K562 (cell line): ENCODE results near the gene INHBC. TPM values are rescaled to one million over a fixed set of nuclear protein-coding genes. Genes with fewer than 3 reads are reported as not detected.
A peak's percentile ranks its signal among the peaks of the same experiment; 100 is the strongest.

Source experiments
- BRF1 ChIP-seq: IDR thresholded peaks from 3 replicates; pipeline ENCODE4 v1.6.1; 2011; ENCODE audit warnings: borderline replicate concordance, mild to moderate bottlenecking; ENCODE audit not compliant: insufficient read length; ENCODE audit errors: extremely low read depth
- CAMTA2 ChIP-seq: fragments of 250-450 bp; sonication (Bioruptor Pico); conservative IDR thresholded peaks from 2 replicates; pipeline ENCODE4 v1.5.1; 2022
- CC2D1A ChIP-seq: fragments of 450-650 bp; IDR thresholded peaks from 2 replicates; pipeline ENCODE4 v1.6.1; 2017; ENCODE audit warnings: mild to moderate bottlenecking
- EP300 ChIP-seq: IDR thresholded peaks from 2 replicates; pipeline ENCODE4 v1.6.1; 2012; ENCODE audit warnings: low read length, improper control_type of control experiment
- EP400 ChIP-seq: fragments of 450-650 bp; IDR thresholded peaks from 2 replicates; pipeline ENCODE4 v1.6.1; 2017; ENCODE audit warnings: antibody characterized with exemption, mild to moderate bottlenecking, moderate library complexity
- IRF2 ChIP-seq: sonication (generic); formaldehyde crosslinking; IDR thresholded peaks from 2 replicates; pipeline ENCODE4 v1.8.1; 2022; ENCODE audit warnings: mild to moderate bottlenecking, missing genetic modification reagents
- MAZ ChIP-seq, 2 experiments: fragments of 450-650 bp in 1 of 2; sonication (generic) in 1 of 2; formaldehyde crosslinking; IDR thresholded peaks in 1 of 2; conservative IDR thresholded peaks in 1 of 2; 2 replicates each; pipeline versions ENCODE4 v1.4.0 to v1.5.0; 2020; ENCODE audit warnings: mild to moderate bottlenecking in 1 of 2, missing genetic modification reagents in 1 of 2
- NCOA1 ChIP-seq: fragments of 450-650 bp; IDR thresholded peaks from 2 replicates; pipeline ENCODE4 v1.6.1; 2016; ENCODE audit warnings: low read depth
- NCOR1 ChIP-seq: fragments of 450-650 bp; IDR thresholded peaks from 2 replicates; pipeline ENCODE4 v1.6.1; 2016; ENCODE audit warnings: mild to moderate bottlenecking, moderate library complexity
- SRF ChIP-seq, 2 experiments: fragments of 250-450, 450-650 bp in 1 of 2; sonication (Bioruptor Pico) in 1 of 2; sonication (generic) in 1 of 2; formaldehyde crosslinking; IDR thresholded peaks; 2 replicates each; pipeline versions ENCODE4 v1.5.0 to v1.5.1; 2020 to 2022; ENCODE audit warnings: mild to moderate bottlenecking in 1 of 2, missing genetic modification reagents in 1 of 2
- TBP ChIP-seq: optimal IDR thresholded peaks from 2 replicates; pipeline ENCODE3; 2011; ENCODE audit warnings: low read depth, low read length, improper control_type of control experiment
- TFAM ChIP-seq: fragments of 250-450 bp; sonication (Bioruptor Pico); conservative IDR thresholded peaks from 2 replicates; pipeline ENCODE4 v1.5.0; 2021; ENCODE audit warnings: mild to moderate bottlenecking, moderate library complexity
- ZNF146 ChIP-seq: IDR thresholded peaks from one replicate; pipeline ENCODE4 v1.6.1; 2018; ENCODE audit warnings: missing compliant biosample characterization; ENCODE audit not compliant: unreplicated experiment
- ZNF316 ChIP-seq: fragments of 450-650 bp; IDR thresholded peaks from 2 replicates; pipeline ENCODE4 v1.6.1; 2016
- polyA plus RNA-seq, 8 experiments: library from polyadenylated mRNA; depleted of rRNA in 4 of 8; stranded (reverse) in 5 of 8; unstranded in 3 of 8; fragments of >200 nt; fragmentation: Nextera tagmentation in 2 of 8; fragmentation: Illumina TruSeq in 1 of 8; extraction: Ambion mirVana in 2 of 8; extraction: Trizol in 1 of 8; gene quantifications; 2 replicates each; pipeline versions ENCODE4 v1.2.1 to v1.2.3, GENCODE V29; 2011 to 2014; ENCODE audit warnings: inconsistent platforms in 1 of 8, missing spikeins in 1 of 8
- total RNA-seq, 7 experiments: library from RNA; depleted of rRNA in 6 of 7; stranded (reverse); fragments of >200 nt in 6 of 7; fragmentation: Illumina TruSeq in 2 of 7; extraction: Trizol in 2 of 7; gene quantifications; 2 replicates each; pipeline versions ENCODE4 v1.2.1 to v1.2.3, GENCODE V29; 2011 to 2021; ENCODE audit warnings: low replicate concordance in 1 of 7
- TF ChIP-seq, protein P1 (sequence below): fragments of 250-450 bp; sonication (Bioruptor Pico); IDR thresholded peaks from 2 replicates; pipeline ENCODE4 v1.8.0; 2021; ENCODE audit warnings: borderline replicate concordance, mild to moderate bottlenecking, moderate library complexity; ENCODE audit not compliant: poor library complexity, severe bottlenecking
- TF ChIP-seq, protein P2 (sequence below): fragments of 450-650 bp; formaldehyde crosslinking; IDR thresholded peaks from 2 replicates; pipeline ENCODE4 v1.4.0; 2020; ENCODE audit warnings: mild to moderate bottlenecking, mixed read lengths
- TF ChIP-seq, protein P3 (sequence below): fragments of 200-800 bp; sonication (Bioruptor generic); IDR thresholded peaks from 2 replicates; pipeline ENCODE4 v1.6.1; 2017; ENCODE audit warnings: missing genetic modification characterization, missing compliant biosample characterization
- TF ChIP-seq, protein P4 (sequence below): fragments of 450-650 bp; IDR thresholded peaks from 2 replicates; pipeline ENCODE4 v1.6.1; 2014; ENCODE audit warnings: low read depth, mild to moderate bottlenecking, moderate library complexity, borderline replicate concordance
- TF ChIP-seq, protein P5 (sequence below): fragments of 450-650 bp; formaldehyde crosslinking; IDR thresholded peaks from 2 replicates; pipeline ENCODE4 v1.4.0; 2022; ENCODE audit warnings: mild to moderate bottlenecking, moderate library complexity
- TF ChIP-seq, protein P6 (sequence below): fragments of 450-650 bp; IDR thresholded peaks from one replicate; pipeline ENCODE4 v1.6.1; 2018; ENCODE audit warnings: mild to moderate bottlenecking, moderate library complexity; ENCODE audit not compliant: partially characterized antibody

The INHBC gene
- total and polyA plus RNA-seq, 9 of the 15 experiments (the other 6 are each of a cell fraction or from before 2014, with no cell fraction given): 0.07 to 0.24 (median 0.15) TPM; not detected in 4

DNA sequence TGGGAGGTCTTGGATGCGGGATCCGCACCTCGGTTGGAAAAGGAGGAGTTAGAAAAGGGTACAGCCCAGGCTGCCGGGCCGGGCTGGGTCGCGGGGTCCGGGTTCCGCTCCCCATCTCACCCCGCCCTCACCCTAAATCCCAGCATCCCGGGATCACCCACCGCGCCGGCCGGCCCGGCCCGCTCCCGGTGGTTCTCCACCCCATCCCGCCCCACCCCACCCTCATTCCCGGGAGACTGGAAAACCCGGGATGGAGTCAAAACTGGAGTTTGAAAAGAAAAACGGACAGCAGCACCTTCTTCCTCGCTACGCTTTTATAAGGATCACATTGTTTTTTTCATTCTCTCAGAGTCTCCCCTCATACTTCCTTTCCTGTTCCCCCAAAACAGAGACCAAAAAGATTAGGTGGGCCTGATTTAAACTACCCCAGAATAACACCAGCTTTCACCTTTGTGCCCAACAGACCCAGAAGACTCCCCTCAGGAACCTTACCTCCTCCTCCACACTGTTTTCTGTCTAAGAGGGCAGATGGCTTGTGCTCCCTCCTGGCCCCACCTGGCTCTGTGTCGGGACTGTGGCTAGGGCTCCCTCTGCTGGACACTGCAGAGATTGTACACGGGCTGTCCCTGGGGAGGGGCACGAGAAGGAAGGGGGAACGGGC is 27.8 kb downstream of the INHBC start (continued):
- no peak for TF ChIP-seq CAMTA2 (CRISPR knock-in tag)
- TF ChIP-seq, protein P1, sequence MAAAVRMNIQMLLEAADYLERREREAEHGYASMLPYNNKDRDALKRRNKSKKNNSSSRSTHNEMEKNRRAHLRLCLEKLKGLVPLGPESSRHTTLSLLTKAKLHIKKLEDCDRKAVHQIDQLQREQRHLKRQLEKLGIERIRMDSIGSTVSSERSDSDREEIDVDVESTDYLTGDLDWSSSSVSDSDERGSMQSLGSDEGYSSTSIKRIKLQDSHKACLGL (CRISPR knock-in tag): no peak
- TF ChIP-seq TFAM: no peak
- TF ChIP-seq, protein P2, sequence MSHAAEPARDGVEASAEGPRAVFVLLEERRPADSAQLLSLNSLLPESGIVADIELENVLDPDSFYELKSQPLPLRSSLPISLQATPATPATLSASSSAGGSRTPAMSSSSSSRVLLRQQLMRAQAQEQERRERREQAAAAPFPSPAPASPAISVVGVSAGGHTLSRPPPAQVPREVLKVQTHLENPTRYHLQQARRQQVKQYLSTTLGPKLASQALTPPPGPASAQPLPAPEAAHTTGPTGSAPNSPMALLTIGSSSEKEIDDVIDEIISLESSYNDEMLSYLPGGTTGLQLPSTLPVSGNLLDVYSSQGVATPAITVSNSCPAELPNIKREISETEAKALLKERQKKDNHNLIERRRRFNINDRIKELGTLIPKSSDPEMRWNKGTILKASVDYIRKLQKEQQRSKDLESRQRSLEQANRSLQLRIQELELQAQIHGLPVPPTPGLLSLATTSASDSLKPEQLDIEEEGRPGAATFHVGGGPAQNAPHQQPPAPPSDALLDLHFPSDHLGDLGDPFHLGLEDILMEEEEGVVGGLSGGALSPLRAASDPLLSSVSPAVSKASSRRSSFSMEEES (CRISPR knock-in tag): no peak
- TF ChIP-seq NCOA1: no peak
- peak; percentile 49 for TF ChIP-seq TBP
- TF ChIP-seq IRF2: no peak
- no peak for TF ChIP-seq SRF (CRISPR knock-in tag; IDR thresholded peaks at IDR 0.05)
- peak; percentile 29; the same call in 1 of the 2 replicates for TF ChIP-seq CC2D1A
- TF ChIP-seq ZNF146: no peak
- TF ChIP-seq MAZ (CRISPR knock-in tag; conservative IDR thresholded peaks at IDR 0.05 in 1 of 2, IDR thresholded peaks at IDR 0.05 in 1 of 2): peak; percentile 77 to 99
- peak; percentile 72 for TF ChIP-seq ZNF316
- TF ChIP-seq, protein P3, sequence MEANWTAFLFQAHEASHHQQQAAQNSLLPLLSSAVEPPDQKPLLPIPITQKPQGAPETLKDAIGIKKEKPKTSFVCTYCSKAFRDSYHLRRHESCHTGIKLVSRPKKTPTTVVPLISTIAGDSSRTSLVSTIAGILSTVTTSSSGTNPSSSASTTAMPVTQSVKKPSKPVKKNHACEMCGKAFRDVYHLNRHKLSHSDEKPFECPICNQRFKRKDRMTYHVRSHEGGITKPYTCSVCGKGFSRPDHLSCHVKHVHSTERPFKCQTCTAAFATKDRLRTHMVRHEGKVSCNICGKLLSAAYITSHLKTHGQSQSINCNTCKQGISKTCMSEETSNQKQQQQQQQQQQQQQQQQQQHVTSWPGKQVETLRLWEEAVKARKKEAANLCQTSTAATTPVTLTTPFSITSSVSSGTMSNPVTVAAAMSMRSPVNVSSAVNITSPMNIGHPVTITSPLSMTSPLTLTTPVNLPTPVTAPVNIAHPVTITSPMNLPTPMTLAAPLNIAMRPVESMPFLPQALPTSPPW (CRISPR knock-in tag): peak; percentile 93
- no peak for TF ChIP-seq EP300
- TF ChIP-seq, protein P4, sequence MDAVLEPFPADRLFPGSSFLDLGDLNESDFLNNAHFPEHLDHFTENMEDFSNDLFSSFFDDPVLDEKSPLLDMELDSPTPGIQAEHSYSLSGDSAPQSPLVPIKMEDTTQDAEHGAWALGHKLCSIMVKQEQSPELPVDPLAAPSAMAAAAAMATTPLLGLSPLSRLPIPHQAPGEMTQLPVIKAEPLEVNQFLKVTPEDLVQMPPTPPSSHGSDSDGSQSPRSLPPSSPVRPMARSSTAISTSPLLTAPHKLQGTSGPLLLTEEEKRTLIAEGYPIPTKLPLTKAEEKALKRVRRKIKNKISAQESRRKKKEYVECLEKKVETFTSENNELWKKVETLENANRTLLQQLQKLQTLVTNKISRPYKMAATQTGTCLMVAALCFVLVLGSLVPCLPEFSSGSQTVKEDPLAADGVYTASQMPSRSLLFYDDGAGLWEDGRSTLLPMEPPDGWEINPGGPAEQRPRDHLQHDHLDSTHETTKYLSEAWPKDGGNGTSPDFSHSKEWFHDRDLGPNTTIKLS: no peak; the same call in 1 of the 2 replicates
- peak; percentile 72 for TF ChIP-seq EP400
- TF ChIP-seq BRF1: no peak
- TF ChIP-seq, protein P5, sequence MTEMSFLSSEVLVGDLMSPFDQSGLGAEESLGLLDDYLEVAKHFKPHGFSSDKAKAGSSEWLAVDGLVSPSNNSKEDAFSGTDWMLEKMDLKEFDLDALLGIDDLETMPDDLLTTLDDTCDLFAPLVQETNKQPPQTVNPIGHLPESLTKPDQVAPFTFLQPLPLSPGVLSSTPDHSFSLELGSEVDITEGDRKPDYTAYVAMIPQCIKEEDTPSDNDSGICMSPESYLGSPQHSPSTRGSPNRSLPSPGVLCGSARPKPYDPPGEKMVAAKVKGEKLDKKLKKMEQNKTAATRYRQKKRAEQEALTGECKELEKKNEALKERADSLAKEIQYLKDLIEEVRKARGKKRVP: no peak
- TF ChIP-seq NCOR1: no peak
- TF ChIP-seq, protein P6, sequence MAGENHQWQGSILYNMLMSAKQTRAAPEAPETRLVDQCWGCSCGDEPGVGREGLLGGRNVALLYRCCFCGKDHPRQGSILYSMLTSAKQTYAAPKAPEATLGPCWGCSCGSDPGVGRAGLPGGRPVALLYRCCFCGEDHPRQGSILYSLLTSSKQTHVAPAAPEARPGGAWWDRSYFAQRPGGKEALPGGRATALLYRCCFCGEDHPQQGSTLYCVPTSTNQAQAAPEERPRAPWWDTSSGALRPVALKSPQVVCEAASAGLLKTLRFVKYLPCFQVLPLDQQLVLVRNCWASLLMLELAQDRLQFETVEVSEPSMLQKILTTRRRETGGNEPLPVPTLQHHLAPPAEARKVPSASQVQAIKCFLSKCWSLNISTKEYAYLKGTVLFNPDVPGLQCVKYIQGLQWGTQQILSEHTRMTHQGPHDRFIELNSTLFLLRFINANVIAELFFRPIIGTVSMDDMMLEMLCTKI: no peak
